Measurements from ENCODE around the gene MPP2.
A peak's percentile ranks its signal among the peaks of the same experiment; 100 is the strongest.
"Not testable (repeated sequence)": the region's sequence is repeated elsewhere in the genome, so short reads cannot be mapped to it uniquely, and the experiment has no call there.

Gene MPP2

DNA sequence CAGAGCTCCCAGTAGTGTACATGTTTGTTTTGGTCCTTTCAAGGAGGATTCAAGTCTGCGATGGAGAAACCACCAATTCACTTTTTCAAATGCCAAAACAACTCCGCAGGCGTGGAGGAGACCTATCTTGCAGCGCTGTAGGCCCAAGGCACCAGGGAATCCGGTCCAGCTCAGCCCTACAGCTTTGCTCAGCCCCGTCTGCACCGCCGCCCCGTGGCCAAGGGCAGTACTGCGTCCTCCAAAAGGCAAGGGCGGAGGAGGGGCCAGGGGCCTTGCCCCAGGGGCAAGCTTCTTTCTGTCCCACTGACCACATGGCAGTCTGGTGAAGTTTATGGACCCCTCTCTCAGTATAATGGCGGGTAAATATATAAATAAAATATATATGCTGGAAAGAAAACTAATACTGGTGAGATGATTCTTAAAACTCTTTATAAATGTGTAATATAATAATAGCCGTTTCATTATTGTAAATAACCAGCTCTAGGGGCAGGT, 61.1 kb downstream of the MPP2 start:
- Histone ChIP-seq H3K4me1 (ENCODE audit: control insufficient read depth, insufficient read depth, low read length) (peaks cover 7% of the 10 kb centered on the region), H3K27ac (ENCODE audit: low read length) (no peak overlapping the region), H3K4me3 (ENCODE audit: low read length in 2 of 2) (no peak overlapping the region), H3K36me3 (ENCODE audit: control insufficient read depth in 2 of 2, insufficient read depth in 2 of 2, low read length in 2 of 2) (no peaks in the 10 kb centered on the region), H3K9ac (ENCODE audit: low read length in 2 of 2) (no peak overlapping the region), H3K27me3 (ENCODE audit: control insufficient read depth in 1 of 2, insufficient read depth in 2 of 2, low read length in 2 of 2) (no peaks in the 10 kb centered on the region), H3K9me3 (ENCODE audit: control insufficient read depth in 2 of 2, low read length in 2 of 2) (no peaks in the 10 kb centered on the region)

- Histone ChIP-seq H3K9ac (ENCODE audit: low read length in 2 of 2) (no peak overlapping the region), H3K4me1 (ENCODE audit: control insufficient read depth, insufficient read depth, low read length) (peaks cover 7% of the 10 kb centered on the region), H3K36me3 (ENCODE audit: control insufficient read depth in 2 of 2, insufficient read depth in 2 of 2, low read length in 2 of 2) (no peaks in the 10 kb centered on the region), H3K9me3 (ENCODE audit: control insufficient read depth in 2 of 2, low read length in 2 of 2) (no peaks in the 10 kb centered on the region), H3K27me3 (ENCODE audit: control insufficient read depth in 1 of 2, insufficient read depth in 2 of 2, low read length in 2 of 2) (no peaks in the 10 kb centered on the region), H3K27ac (ENCODE audit: low read length) (no peak overlapping the region), H3K4me3 (ENCODE audit: low read length in 2 of 2) (no peak overlapping the region)
Measured at GRCh38 chr17:43845766-43846165, 61.6 kb downstream of the MPP2 start.

DNA sequence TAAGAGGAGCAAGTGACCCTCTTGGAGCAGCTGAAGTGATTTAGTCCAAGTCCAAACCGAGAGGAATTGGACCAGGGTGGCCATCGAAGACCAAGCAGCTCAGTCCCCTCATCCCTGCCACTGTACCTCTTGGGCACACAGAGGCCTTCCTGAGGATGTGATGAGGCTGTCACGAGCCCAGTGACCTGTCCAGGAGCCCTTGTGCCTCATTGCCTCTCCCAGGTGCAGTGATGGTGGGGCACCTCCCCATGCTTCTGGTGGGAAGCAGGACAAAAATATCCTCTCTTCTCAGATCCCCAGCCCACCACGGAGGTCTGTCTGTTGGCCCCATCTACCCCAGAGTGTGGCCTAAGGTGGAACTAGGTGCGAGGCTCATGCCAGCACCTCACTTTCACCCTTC, 63.1 kb downstream of the MPP2 start:
- H3K4me3 ChIP-seq (ENCODE audit: low read length in 2 of 2) = no peak overlapping the region
- no peaks in the 10 kb centered on the region for H3K9me3 ChIP-seq (ENCODE audit: control insufficient read depth in 2 of 2, low read length in 2 of 2)
- no peak overlapping the region for H3K9ac ChIP-seq (ENCODE audit: low read length in 2 of 2)
- no peak overlapping the region for H3K27ac ChIP-seq (ENCODE audit: low read length)
- no peaks in the 10 kb centered on the region for H3K27me3 ChIP-seq (ENCODE audit: control insufficient read depth in 1 of 2, insufficient read depth in 2 of 2, low read length in 2 of 2)
- H3K36me3 ChIP-seq (ENCODE audit: control insufficient read depth in 2 of 2, insufficient read depth in 2 of 2, low read length in 2 of 2) = no peaks in the 10 kb centered on the region
- peaks cover 10% of the 10 kb centered on the region for H3K4me1 ChIP-seq (ENCODE audit: control insufficient read depth, insufficient read depth, low read length)

DNA sequence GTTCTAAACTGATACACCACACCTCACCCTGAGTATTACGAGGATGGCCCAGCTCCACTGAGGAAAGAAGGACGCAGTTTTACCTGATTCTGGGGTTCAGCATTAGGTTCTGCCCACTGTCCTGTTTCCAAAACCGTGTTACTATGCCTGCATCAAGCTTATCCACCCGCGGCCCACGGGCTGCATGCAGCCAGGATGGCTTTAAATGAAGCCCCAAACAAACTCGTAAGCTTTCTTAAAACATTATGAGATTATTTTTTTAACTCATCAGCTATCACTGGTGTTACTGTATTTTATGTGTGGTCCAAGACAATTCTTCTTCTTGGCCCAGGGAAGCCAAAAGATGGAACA, 64.4 kb downstream of the MPP2 start:
- no peak overlapping the region for H3K27ac ChIP-seq (ENCODE audit: low read length)
- H3K4me3 ChIP-seq (ENCODE audit: low read length in 2 of 2) = no peak overlapping the region
- peaks cover 10% of the 10 kb centered on the region for H3K4me1 ChIP-seq (ENCODE audit: control insufficient read depth, insufficient read depth, low read length)
- H3K36me3 ChIP-seq (ENCODE audit: control insufficient read depth in 2 of 2, insufficient read depth in 2 of 2, low read length in 2 of 2) = no peaks in the 10 kb centered on the region
- no peaks in the 10 kb centered on the region for H3K9me3 ChIP-seq (ENCODE audit: control insufficient read depth in 2 of 2, low read length in 2 of 2)
- H3K9ac ChIP-seq (ENCODE audit: low read length in 2 of 2) = no peak overlapping the region
- no peaks in the 10 kb centered on the region for H3K27me3 ChIP-seq (ENCODE audit: control insufficient read depth in 1 of 2, insufficient read depth in 2 of 2, low read length in 2 of 2)

DNA sequence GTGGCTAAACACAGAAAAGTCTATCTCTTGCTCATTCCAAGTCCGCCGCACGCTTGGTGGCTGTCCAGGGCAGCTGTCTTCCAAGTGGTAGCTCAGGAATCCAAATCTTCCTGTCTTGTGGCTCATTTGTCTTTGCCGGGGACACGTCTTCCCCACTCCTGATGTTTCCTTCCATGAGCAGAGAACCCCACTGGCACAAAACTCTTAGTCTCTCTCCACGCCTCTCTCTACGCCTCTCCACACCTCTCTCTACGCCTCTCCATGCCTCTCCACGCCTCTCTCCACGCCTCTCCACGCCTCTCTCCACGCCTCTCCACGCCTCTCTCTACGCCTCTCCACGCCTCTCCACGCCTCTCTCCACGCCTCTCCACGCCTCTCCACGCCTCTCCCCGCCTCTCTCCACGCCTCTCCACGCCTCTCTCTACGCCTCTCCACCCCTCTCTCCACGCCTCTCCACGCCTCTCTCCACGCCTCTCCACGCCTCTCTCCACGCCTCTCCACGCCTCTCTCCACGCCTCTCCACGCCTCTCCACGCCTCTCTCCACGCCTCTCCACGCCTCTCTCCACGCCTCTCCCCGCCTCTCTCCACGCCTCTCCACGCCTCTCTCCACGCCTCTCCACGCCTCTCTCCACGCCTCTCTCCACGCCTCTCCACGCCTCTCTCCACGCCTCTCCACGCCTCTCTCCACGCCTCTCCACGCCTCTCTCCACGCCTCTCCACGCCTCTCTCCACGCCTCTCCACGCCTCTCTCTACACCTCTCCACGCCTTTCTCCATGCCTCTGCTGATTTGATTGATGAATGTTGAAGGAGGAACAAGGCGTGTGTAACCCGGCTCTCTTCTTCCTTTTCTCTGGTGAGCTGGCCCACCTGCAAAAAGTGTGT, 65.0 kb downstream of the MPP2 start:
- not testable (repeated sequence) for H3K36me3 ChIP-seq (ENCODE audit: control insufficient read depth in 2 of 2, insufficient read depth in 2 of 2, low read length in 2 of 2); H3K27me3 ChIP-seq (ENCODE audit: control insufficient read depth in 1 of 2, insufficient read depth in 2 of 2, low read length in 2 of 2); H3K4me3 ChIP-seq (ENCODE audit: low read length in 2 of 2); H3K9ac ChIP-seq (ENCODE audit: low read length in 2 of 2); H3K9me3 ChIP-seq (ENCODE audit: control insufficient read depth in 2 of 2, low read length in 2 of 2); H3K4me1 ChIP-seq (ENCODE audit: control insufficient read depth, insufficient read depth, low read length); H3K27ac ChIP-seq (ENCODE audit: low read length)

DNA sequence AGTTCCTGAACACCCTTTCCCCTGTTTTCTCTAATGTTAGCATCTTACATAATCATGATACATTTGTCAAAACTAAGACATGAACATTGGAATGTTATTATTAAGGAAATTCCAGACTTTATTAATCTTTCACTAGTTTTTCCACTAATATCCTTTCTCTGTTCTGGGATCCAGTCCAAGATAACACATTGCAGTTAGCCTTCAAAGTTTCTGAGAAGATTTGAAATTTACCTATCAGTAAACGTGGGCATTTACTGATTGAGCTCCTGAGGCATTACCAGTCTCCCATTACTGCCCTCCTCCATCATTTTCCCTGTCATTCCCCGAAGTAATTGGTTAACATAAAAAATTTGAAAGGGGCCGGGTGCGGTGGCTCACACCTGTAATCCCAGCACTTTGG, 66.1 kb downstream of the MPP2 start:
- no peak overlapping the region for H3K4me3 ChIP-seq (ENCODE audit: low read length in 2 of 2)
- peaks cover 9% of the 10 kb centered on the region for H3K4me1 ChIP-seq (ENCODE audit: control insufficient read depth, insufficient read depth, low read length)
- H3K9me3 ChIP-seq (ENCODE audit: control insufficient read depth in 2 of 2, low read length in 2 of 2) = no peaks in the 10 kb centered on the region
- H3K27ac ChIP-seq (ENCODE audit: low read length) = no peak overlapping the region
- H3K36me3 ChIP-seq (ENCODE audit: control insufficient read depth in 2 of 2, insufficient read depth in 2 of 2, low read length in 2 of 2) = no peaks in the 10 kb centered on the region
- H3K27me3 ChIP-seq (ENCODE audit: control insufficient read depth in 1 of 2, insufficient read depth in 2 of 2, low read length in 2 of 2) = no peaks in the 10 kb centered on the region
- no peak overlapping the region for H3K9ac ChIP-seq (ENCODE audit: low read length in 2 of 2)

DNA sequence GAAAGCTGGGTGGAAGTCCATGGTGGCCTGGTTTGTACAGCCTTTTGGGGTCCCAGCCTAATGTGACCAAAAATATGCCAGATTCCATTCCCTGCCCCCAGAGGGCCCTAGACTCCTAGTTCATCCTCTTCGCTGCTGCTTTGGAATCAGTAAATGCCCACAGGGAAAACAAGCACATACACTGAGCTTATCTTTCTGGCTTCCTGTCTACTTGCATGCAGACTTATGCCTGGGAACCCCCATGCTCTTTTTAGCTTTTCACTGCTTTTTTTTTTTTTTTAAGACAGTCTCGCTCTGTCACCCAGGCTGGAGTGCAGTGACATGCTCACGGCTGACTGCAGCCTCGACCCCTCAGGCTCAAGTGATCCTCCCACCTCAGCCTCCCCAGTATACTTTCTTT, 66.5 kb downstream of the MPP2 start:
- Histone ChIP-seq H3K27ac (ENCODE audit: low read length) (no peak overlapping the region), H3K4me3 (ENCODE audit: low read length in 2 of 2) (no peak overlapping the region), H3K9ac (ENCODE audit: low read length in 2 of 2) (no peak overlapping the region), H3K9me3 (ENCODE audit: control insufficient read depth in 2 of 2, low read length in 2 of 2) (no peaks in the 10 kb centered on the region), H3K4me1 (ENCODE audit: control insufficient read depth, insufficient read depth, low read length) (peaks cover 4% of the 10 kb centered on the region), H3K36me3 (ENCODE audit: control insufficient read depth in 2 of 2, insufficient read depth in 2 of 2, low read length in 2 of 2) (no peaks in the 10 kb centered on the region), H3K27me3 (ENCODE audit: control insufficient read depth in 1 of 2, insufficient read depth in 2 of 2, low read length in 2 of 2) (no peaks in the 10 kb centered on the region)

- Histone ChIP-seq H3K4me1 (ENCODE audit: control insufficient read depth, insufficient read depth, low read length) (peaks cover 3% of the 10 kb centered on the region), H3K27ac (ENCODE audit: low read length) (no peak overlapping the region), H3K27me3 (ENCODE audit: control insufficient read depth in 1 of 2, insufficient read depth in 2 of 2, low read length in 2 of 2) (no peaks in the 10 kb centered on the region), H3K36me3 (ENCODE audit: control insufficient read depth in 2 of 2, insufficient read depth in 2 of 2, low read length in 2 of 2) (no peaks in the 10 kb centered on the region), H3K9ac (ENCODE audit: low read length in 2 of 2) (no peak overlapping the region), H3K4me3 (ENCODE audit: low read length in 2 of 2) (no peak overlapping the region), H3K9me3 (ENCODE audit: control insufficient read depth in 2 of 2, low read length in 2 of 2) (no peaks in the 10 kb centered on the region)
Measured at GRCh38 chr17:43839670-43840108, 67.6 kb downstream of the MPP2 start.

DNA sequence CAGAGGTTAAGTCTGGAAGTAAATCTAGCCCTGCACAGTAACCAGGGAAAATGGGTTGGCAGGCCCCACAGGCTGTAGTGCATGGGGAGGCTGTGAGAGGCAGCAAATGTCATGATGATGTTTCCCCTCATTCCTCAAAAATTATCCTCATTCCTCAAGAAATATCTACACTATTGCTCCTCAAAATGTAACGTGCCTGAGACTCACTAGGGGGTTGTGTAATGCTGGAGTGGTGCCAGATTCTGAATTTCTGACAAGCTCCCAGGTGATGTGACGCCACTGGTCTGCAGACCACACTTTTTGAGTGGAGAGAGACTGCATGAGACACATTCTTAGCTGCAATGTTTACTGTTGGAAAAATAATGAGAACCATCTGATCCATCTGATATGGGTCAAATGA, 73.2 kb downstream of the MPP2 start:
- Histone ChIP-seq H3K4me3 (ENCODE audit: low read length in 2 of 2) (no peak overlapping the region), H3K9me3 (ENCODE audit: control insufficient read depth in 2 of 2, low read length in 2 of 2) (no peaks in the 10 kb centered on the region), H3K4me1 (ENCODE audit: control insufficient read depth, insufficient read depth, low read length) (peaks cover 15% of the 10 kb centered on the region), H3K27ac (ENCODE audit: low read length) (no peak overlapping the region), H3K9ac (ENCODE audit: low read length in 2 of 2) (no peak overlapping the region), H3K36me3 (ENCODE audit: control insufficient read depth in 2 of 2, insufficient read depth in 2 of 2, low read length in 2 of 2) (peaks cover 0 to 7% of the 10 kb centered on the region in 2 donors), H3K27me3 (ENCODE audit: control insufficient read depth in 1 of 2, insufficient read depth in 2 of 2, low read length in 2 of 2) (no peaks in the 10 kb centered on the region)

- peak within 1 kb of the TSS; percentile 2 for H3K27ac ChIP-seq (ENCODE audit: low read length)
- H3K4me1 ChIP-seq (ENCODE audit: control insufficient read depth, insufficient read depth, low read length) = peaks cover 15% of the 10 kb centered on the region
Measured at GRCh38 chr17:43832976-43833829, 74.1 kb downstream of the MPP2 start, which contains the start of gene MPP3. MPP3 (minus strand) TSS chr17:43833146; CDS start chr17:43831906, 1,240 bp downstream.

More at GRCh38 chr17:43832976-43833829, 74.1 kb downstream of the MPP2 start, which contains the start of gene MPP3:
- peak within 1 kb of the TSS; percentile 69 to 75 for H3K4me3 ChIP-seq (ENCODE audit: low read length in 2 of 2)
- H3K27me3 ChIP-seq (ENCODE audit: control insufficient read depth in 1 of 2, insufficient read depth in 2 of 2, low read length in 2 of 2) = no peaks in the 10 kb centered on the region
- H3K9me3 ChIP-seq (ENCODE audit: control insufficient read depth in 2 of 2, low read length in 2 of 2) = no peaks in the 10 kb centered on the region
- H3K36me3 ChIP-seq (ENCODE audit: control insufficient read depth in 2 of 2, insufficient read depth in 2 of 2, low read length in 2 of 2) = peaks cover 0 to 14% of the 10 kb centered on the region in 2 donors
- peak within 1 kb of the TSS; percentile 57 to 60 for H3K9ac ChIP-seq (ENCODE audit: low read length in 2 of 2)
